ENCODE data around the gene UQCR10. TPM values are rescaled to one million over a fixed set of nuclear protein-coding genes. Genes with fewer than 3 reads are reported as not detected.

Gene UQCR10
- total and polyA plus RNA-seq, 2 of the 4 experiments (the other 2 are of a cell fraction), result 103 to 260 TPM

DNA sequence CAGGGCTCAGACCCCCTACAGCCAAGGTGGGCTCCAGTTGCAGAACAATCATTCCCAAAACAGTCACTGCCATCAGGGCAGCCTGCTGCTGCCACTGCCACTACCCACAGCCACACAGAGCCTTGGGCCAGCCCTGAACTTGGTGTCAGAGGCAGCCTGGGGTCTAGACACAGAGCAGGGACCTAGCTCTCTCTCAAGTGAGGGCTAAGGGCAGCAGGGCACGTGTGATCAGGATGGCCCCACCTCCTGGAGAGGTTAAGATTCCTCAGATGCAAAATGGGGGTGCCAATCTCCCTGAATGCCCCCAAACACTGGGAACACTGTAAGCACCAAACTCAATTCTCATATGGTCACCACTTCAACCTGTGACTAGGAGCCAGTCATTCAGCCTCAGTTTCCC lies 31.8 kb upstream of the UQCR10 start:
- no peak overlapping the region for H3K14ac ChIP-seq (replicated peaks; ENCODE audit: low read depth, low read length)
- no peaks in the 10 kb centered on the region for H3K27me3 ChIP-seq (ENCODE audit: control insufficient read depth, insufficient read depth, low read length)
- BruUV-seq (replicated peaks), result no TSS peak
- H3K56ac ChIP-seq (ENCODE audit: extremely low read depth, insufficient read depth, low read length), result no peak overlapping the region
- H2BK5ac ChIP-seq (ENCODE audit: low read depth, low read length, poor library complexity, severe bottlenecking), result no peak overlapping the region
- ChIA-PET POLR2A (ENCODE audit: unreplicated experiment) (no interaction called here), CTCF (no interaction called here)
- H3K9me1 ChIP-seq (ENCODE audit: insufficient read depth, low read length), result no peaks in the 10 kb centered on the region
- no peaks in the 10 kb centered on the region for H3K9me3 ChIP-seq (ENCODE audit: control insufficient read depth, insufficient read depth, low read length)
- no peak overlapping the region for H3K4me2 ChIP-seq (ENCODE audit: low read depth, low read length)
- no peak overlapping the region for H3K4ac ChIP-seq (ENCODE audit: low read depth, low read length)
- no peak overlapping the region for H2AK9ac ChIP-seq (replicated peaks; ENCODE audit: low read depth, low read length, poor library complexity)
- no peak overlapping the region for H3K27ac ChIP-seq (ENCODE audit: insufficient read depth, low read length)
- H4K91ac ChIP-seq (ENCODE audit: insufficient read depth, low read depth, low read length), result no peak overlapping the region
- no peak overlapping the region for H3K9ac ChIP-seq (ENCODE audit: low read depth, low read length)
- H2AFZ ChIP-seq (replicated peaks; ENCODE audit: low read length, poor library complexity), result peak overlapping the region; percentile 11
- TF ChIP-seq RCOR1 (IDR thresholded peaks at IDR 0.05; ENCODE audit: insufficient replicate concordance, low read length), result no peak
- TF ChIP-seq, protein P1, sequence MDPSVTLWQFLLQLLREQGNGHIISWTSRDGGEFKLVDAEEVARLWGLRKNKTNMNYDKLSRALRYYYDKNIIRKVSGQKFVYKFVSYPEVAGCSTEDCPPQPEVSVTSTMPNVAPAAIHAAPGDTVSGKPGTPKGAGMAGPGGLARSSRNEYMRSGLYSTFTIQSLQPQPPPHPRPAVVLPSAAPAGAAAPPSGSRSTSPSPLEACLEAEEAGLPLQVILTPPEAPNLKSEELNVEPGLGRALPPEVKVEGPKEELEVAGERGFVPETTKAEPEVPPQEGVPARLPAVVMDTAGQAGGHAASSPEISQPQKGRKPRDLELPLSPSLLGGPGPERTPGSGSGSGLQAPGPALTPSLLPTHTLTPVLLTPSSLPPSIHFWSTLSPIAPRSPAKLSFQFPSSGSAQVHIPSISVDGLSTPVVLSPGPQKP (IDR thresholded peaks at IDR 0.05; ENCODE audit: borderline replicate concordance, low read depth, low read length), result no peak
- no peak for TF ChIP-seq MAFK (IDR thresholded peaks at IDR 0.05; ENCODE audit: low read depth, low read length)
- no peak for TF ChIP-seq CHD1 (IDR thresholded peaks at IDR 0.05; ENCODE audit: low read depth, low read length)
- TF ChIP-seq FOS (IDR thresholded peaks at IDR 0.05; ENCODE audit: low read depth, low read length), result no peak
- TF ChIP-seq, protein P2, sequence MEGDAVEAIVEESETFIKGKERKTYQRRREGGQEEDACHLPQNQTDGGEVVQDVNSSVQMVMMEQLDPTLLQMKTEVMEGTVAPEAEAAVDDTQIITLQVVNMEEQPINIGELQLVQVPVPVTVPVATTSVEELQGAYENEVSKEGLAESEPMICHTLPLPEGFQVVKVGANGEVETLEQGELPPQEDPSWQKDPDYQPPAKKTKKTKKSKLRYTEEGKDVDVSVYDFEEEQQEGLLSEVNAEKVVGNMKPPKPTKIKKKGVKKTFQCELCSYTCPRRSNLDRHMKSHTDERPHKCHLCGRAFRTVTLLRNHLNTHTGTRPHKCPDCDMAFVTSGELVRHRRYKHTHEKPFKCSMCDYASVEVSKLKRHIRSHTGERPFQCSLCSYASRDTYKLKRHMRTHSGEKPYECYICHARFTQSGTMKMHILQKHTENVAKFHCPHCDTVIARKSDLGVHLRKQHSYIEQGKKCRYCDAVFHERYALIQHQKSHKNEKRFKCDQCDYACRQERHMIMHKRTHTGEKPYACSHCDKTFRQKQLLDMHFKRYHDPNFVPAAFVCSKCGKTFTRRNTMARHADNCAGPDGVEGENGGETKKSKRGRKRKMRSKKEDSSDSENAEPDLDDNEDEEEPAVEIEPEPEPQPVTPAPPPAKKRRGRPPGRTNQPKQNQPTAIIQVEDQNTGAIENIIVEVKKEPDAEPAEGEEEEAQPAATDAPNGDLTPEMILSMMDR (conservative IDR thresholded peaks at IDR 0.05; ENCODE audit: low read depth, low read length), result no peak
- TF ChIP-seq, protein P3, sequence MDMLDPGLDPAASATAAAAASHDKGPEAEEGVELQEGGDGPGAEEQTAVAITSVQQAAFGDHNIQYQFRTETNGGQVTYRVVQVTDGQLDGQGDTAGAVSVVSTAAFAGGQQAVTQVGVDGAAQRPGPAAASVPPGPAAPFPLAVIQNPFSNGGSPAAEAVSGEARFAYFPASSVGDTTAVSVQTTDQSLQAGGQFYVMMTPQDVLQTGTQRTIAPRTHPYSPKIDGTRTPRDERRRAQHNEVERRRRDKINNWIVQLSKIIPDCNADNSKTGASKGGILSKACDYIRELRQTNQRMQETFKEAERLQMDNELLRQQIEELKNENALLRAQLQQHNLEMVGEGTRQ (IDR thresholded peaks at IDR 0.05; ENCODE audit: low read depth, low read length), result no peak
- no peak for TF ChIP-seq MXI1 (IDR thresholded peaks at IDR 0.05; ENCODE audit: borderline replicate concordance, low read depth, low read length)
- no peak overlapping the region for H4K5ac ChIP-seq (ENCODE audit: low read depth, low read length)
- in situ Hi-C loops (cut with MboI; ENCODE audit: low sequenced_read_pairs) (no loop called here), dilution Hi-C loops (cut with HindIII; ENCODE audit: low sequenced_read_pairs, unreplicated experiment) (no loop called here), intact Hi-C loops (cut with micrococcal nuclease) (no loop called here)
- no peak overlapping the region for H3K4me3 ChIP-seq (ENCODE audit: insufficient read depth, low read depth, low read length)
- H4K20me1 ChIP-seq (ENCODE audit: insufficient read depth, low read length), result no peaks in the 10 kb centered on the region
- no peak overlapping the region for H3K18ac ChIP-seq (ENCODE audit: low read depth, low read length)
- no peaks in the 10 kb centered on the region for H3K4me1 ChIP-seq (ENCODE audit: control insufficient read depth, insufficient read depth, low read length)
- no peak overlapping the region for H2BK120ac ChIP-seq (ENCODE audit: low read depth, low read length)
- H3K36me3 ChIP-seq (ENCODE audit: control insufficient read depth, insufficient read depth, low read length), result peaks cover 16% of the 10 kb centered on the region
- no peak overlapping the region for H2BK20ac ChIP-seq (ENCODE audit: low read depth, low read length)
- H2AK5ac ChIP-seq (ENCODE audit: low read depth, low read length), result no peak overlapping the region
- DNase-seq (no peak), ATAC-seq (ENCODE audit: low read depth) (no peak)
- H3K23ac ChIP-seq (ENCODE audit: low read depth, low read length), result no peak overlapping the region
- no peak overlapping the region for H2BK15ac ChIP-seq (ENCODE audit: low read depth, low read length)
- no peaks in the 10 kb centered on the region for H3K79me1 ChIP-seq (ENCODE audit: low read depth in 1 of 2, low read length in 2 of 2)
- WGBS, 2 experiments (ENCODE audit: extremely low coverage in 2 of 2, insufficient read length in 1 of 2), result no CpG with 5 or more reads among the region's 1 CpG
- no peak overlapping the region for H4K8ac ChIP-seq (ENCODE audit: low read depth in 2 of 2, low read length in 2 of 2)
